Skeletal muscle cell (primary cell): Measurements from ENCODE around the gene FHIT.

Experiments used
- DNase-seq: peaks from one replicate; pipeline ENCODE4 v3.0.0-alpha.2; 2010; ENCODE audit warnings: low read depth
- H3K4me3 ChIP-seq: 2 replicates; pipeline ENCODE4 v1.5.1; 2011; ENCODE audit warnings: low read depth, mild to moderate bottlenecking, control low read depth, low read length, moderate library complexity

FHIT gene

GRCh38 chr3:61180206-61180605 is 71.0 kb downstream of the FHIT start:
- DNase-seq = no peak
- H3K4me3 ChIP-seq = no peak overlapping the region

DNA sequence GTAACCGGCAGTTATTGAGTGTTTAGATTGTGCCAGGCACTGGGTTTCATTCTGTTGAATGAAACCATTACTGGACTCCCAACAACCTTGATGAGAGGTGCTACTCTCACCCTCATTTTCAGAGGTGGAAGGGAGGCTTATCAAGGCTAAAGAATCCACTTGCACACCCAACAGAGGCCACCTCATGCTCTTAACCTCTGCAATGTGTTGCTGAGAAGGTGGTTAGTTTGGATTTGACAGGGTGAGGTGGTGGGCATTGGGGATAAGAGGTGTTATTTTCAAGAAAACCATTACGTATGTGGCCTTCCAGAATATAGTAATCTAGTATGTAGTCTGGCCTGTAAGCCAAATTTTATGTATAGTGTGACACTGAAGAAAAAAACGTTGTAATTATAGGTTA is 73.1 kb downstream of the FHIT start:
- no peak overlapping the region for H3K4me3 ChIP-seq
- no peak for DNase-seq

GRCh38 chr3:61177450-61177849 is 73.8 kb downstream of the FHIT start:
- no peak for DNase-seq
- H3K4me3 ChIP-seq = no peak overlapping the region

- no peak overlapping the region for H3K4me3 ChIP-seq
- no peak for DNase-seq
Measured at GRCh38 chr3:61173676-61174075, 77.6 kb downstream of the FHIT start.

- no peak overlapping the region for H3K4me3 ChIP-seq
- DNase-seq = no peak
Measured at GRCh38 chr3:61172684-61173083, 78.6 kb downstream of the FHIT start.

DNA sequence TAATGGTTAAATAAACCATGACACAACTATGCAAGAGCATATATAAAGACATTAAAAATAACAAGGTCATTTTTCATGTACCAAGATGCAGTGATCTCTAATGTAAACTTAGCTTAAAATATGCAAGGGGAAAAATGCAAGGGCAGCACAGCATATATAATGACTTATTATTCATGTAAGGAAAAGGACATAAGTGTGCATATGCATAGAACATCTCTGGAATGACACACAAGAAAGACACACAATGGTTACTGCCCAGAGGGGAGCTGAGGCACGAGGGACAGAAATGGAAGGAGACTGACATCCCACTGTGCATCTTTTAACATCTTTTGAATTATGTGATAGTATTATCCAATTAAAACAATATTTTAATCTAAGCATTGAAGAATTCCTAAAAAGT is 79.0 kb downstream of the FHIT start:
- DNase-seq = no peak
- no peak overlapping the region for H3K4me3 ChIP-seq

- no peak for DNase-seq
- H3K4me3 ChIP-seq = no peak overlapping the region
Measured at GRCh38 chr3:61169621-61170251, 81.5 kb downstream of the FHIT start.

GRCh38 chr3:61168286-61168685 is 83.0 kb downstream of the FHIT start:
- H3K4me3 ChIP-seq = no peak overlapping the region
- DNase-seq = no peak

- H3K4me3 ChIP-seq = no peak overlapping the region
- DNase-seq = no peak
Measured at GRCh38 chr3:61162965-61163364, 88.3 kb downstream of the FHIT start.

DNA sequence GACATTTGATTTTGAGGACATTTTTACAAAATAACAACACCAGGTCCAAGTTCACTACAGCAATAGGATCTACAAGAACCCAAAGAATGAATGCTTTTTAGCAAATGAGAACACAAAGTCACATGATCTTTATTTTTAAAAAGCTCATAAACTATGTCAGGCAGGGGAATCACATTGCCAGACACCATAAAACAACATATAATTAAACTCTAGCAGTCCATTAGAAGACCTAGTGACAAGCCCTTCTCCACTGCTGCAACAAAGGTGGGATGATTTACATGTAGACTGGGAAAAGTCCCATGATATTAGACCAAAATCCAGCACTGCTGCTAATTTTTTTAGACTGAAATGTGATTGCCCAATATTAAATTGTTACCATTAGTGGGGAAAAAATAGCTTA is 92.6 kb downstream of the FHIT start:
- no peak for DNase-seq
- H3K4me3 ChIP-seq = no peak overlapping the region

- no peak overlapping the region for H3K4me3 ChIP-seq
- no peak for DNase-seq
Measured at GRCh38 chr3:61158216-61158615, 93.0 kb downstream of the FHIT start.

- DNase-seq = no peak
- H3K4me3 ChIP-seq = no peak overlapping the region
Measured at GRCh38 chr3:61157414-61157813, 93.8 kb downstream of the FHIT start.

- no peak for DNase-seq
- H3K4me3 ChIP-seq = no peak overlapping the region
Measured at GRCh38 chr3:61155701-61156292, 95.5 kb downstream of the FHIT start.

- no peak overlapping the region for H3K4me3 ChIP-seq
- no peak for DNase-seq
Measured at GRCh38 chr3:61154457-61155198, 96.6 kb downstream of the FHIT start.

DNA sequence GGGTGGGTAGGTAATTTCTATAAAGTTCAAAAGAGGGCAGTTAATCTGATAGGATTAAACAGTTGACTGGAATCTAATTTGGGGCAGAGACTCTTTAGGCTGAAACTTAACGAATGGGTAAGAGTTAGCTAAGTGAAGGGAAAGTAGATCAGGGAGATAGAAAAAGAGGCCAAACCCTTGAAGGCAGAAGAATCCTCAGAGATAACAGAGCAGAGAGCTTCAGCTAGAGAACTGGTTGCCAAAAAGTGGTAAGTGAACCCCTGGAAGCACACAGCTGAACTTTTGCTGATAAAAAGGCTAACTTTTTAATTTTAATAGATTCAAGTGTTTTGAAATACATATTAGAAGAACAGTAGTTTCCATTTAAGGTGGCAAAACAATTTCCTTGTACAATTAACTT is 99.2 kb downstream of the FHIT start:
- H3K4me3 ChIP-seq = no peak overlapping the region
- no peak for DNase-seq

DNA sequence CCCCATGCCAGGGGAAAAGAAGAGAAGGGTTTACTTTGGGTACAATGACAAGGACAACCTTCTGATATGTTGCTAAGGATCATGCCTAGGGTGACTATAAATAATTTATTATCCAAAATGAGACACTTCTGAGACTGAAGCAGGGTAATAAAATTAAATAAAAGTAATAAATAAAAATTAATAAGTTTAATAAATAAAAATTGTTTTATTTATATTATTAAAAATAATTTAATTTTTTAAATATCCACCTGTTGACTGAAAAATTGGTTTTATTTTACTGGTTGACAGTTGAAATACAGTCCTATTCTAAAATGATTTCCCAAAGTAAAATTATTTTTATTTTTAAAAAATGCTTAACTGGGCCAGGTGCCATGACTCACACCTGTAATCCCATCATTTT is 102.0 kb downstream of the FHIT start:
- H3K4me3 ChIP-seq = no peak overlapping the region
- DNase-seq = no peak

DNA sequence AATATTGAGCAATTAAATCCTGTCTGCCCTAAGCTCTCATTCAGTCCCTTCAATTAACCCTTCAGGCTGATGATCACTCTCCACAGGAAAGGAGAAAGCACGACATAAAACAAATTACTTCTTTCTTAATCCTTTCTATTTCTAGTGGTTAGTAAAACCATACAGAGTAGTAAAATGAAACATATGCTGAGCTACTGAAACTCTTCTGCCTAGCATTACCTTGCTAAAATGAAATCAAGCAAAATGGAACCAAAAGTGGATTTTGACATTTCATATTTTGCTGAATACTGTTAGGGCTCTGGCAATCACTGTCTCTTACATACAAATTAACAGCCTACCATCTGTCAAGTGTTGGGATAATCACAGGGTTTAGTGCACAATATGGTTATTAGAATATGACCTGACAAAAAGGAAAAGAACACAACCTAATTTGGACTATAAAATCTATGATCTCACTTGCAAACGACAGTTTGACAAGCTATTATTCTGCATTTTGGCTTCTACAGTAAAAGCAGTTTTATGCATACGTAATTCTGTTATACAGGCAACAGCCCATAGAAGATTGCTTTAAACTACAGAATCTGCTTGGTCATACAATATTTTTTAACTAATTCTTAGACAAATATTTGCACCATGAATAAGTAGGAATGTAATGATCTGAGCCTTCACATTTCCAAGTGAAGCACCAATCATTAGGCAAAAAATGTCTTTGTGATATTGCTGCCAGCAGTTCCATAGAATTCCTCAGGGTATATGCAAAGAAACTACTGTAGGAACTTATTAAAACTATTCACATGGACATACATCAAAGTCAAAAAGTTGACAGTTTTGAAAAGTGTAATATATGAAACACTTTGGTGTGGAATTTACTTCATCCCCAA is 105.0 kb downstream of the FHIT start:
- no peak overlapping the region for H3K4me3 ChIP-seq
- no peak for DNase-seq

DNA sequence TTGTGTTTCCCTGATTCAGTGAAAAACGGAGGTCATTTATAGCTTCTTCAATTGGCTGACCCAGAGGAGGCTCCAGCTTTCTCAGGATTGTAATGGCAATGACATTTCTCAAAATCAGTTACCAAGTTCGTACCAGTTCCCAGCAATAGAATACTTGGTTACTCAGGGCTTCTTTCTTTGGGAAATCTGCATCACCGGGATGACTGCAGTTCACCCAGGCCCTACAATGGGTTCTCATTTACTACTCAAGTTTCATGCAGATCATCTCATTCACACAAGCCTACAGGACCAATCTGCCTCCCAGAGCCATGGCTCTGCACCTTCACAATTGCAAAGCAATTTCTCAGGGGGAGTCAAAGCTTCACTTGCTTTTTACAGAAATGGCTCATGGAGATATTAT is 109.6 kb downstream of the FHIT start:
- no peak overlapping the region for H3K4me3 ChIP-seq
- no peak for DNase-seq

- H3K4me3 ChIP-seq = no peak overlapping the region
- DNase-seq = no peak
Measured at GRCh38 chr3:61141227-61141626, 110.0 kb downstream of the FHIT start.

DNA sequence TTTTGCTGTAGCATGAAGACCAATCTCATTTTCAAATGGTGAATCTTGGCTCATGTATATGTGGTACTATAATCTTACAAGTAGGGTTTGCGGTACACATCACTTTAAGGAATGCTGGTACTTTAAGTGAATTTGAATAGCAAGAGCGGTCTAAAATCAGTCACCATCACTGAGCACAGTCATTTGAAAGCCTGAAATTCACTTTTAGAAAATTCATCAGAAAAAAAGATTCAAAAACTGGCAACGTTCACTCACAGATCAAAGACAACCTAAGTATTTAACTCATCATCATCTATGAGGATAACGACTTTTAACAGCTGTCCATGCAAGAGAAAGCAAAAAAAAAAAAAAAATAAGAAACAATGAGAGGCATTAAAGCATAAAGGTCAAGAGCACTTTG is 111.6 kb downstream of the FHIT start:
- no peak overlapping the region for H3K4me3 ChIP-seq
- no peak for DNase-seq
